HG03159 (cell line): Measurements from ENCODE around the gene HOXA9.
A peak's percentile ranks its signal among the peaks of the same experiment; 100 is the strongest.

Source experiments
- ATAC-seq: cut with Tn5 transposase; IDR thresholded peaks from one replicate; pipeline ENCODE4 v1.9.1; 2021; ENCODE audit warnings: mild to moderate bottlenecking, moderate library complexity; ENCODE audit not compliant: unreplicated experiment

Gene HOXA9

DNA sequence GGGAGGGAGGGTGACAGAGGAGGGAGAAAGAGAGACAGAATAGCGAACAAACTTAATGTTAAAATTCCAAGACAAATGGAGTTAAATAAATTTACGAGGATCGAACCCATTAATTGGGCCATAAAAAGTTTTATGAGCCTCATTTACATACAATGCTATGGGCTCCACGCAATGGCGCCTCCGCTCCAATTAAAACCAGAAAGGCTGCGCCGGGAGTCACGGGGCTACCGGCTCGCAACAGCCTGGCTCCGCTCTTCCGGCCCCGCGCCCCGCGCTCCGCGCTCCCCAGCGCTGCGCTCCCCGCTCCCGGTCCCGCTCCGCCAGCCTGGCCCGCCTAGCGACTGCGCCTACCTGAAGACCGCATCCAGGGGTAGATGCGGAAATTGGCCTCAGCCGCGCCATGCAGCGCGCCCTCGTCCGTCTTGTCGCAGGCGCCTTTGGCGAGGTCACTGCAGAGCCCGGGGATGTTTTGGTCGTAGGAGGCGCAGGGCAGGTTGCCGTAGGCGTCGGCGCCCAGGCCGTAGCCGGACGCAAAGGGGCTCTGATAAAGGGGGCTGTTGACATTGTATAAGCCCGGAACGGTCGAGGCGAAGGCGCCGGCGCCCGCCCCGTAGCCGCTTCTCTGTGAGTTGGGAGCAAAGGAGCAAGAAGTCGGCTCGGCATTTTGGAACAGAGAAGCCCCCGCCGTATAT is 9.4 kb downstream of the HOXA9 start:
- ATAC-seq, result no peak

DNA sequence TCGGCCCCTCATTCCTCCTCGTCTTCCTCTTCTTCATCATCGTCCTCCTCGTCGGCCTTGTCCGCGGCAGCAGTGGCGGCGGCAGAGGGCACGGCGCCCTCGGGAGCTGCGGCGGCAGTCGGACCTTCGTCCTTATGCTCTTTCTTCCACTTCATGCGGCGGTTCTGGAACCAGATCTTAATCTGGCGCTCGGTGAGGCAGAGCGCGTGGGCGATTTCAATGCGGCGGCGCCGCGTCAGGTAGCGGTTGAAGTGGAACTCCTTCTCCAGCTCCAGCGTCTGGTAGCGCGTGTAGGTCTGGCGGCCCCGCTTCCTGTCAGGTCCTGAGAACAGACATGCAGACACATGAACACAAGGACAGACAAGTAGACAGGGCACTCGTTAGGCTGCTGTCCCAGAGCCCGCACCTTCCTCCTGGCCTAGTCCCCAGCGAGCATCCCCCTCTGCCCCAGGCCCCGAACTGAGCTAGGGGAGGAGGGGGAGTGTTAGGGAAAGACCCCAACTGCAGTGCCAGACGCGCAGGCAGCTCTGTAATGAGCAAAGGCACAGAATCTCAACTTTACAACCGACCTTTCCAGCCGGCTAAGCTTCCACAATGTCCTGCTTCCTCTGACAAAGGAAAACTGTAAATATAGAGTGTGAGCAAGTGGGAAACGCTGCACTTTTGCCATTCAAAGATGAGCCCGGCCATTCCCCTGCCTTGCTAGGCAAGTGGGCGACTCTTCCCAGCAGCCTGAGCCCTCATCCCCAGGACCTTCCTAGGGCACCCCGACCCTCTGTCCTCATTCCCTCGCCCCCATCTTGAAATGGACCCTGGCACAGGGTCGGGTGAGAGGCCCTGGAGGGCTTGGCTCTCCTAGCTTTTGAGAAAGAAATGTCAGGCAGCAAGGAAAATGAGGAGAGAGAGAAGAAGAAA is 10.2 kb downstream of the HOXA9 start:
- ATAC-seq, result no peak

DNA sequence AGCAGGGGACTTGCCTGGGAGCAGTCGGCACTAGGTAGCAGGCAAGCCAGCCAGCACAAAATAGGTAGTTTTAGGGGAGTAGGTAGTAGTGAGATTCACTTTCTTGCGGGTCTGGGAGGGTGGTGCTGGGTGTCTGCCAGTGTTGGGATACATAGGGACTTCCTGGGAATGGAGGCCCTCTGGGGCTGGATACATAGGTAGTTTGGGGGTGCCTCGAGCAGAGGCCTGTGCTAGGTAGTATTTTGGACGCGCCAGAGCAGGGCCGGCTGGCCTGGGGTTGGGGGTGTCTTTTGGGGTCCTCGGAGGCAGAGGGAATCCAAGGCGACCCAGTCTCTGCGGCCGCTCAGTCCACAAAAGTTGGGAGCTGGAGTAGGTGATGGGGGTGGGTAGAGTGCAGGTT is 11.0 kb downstream of the HOXA9 start:
- no peak for ATAC-seq

DNA sequence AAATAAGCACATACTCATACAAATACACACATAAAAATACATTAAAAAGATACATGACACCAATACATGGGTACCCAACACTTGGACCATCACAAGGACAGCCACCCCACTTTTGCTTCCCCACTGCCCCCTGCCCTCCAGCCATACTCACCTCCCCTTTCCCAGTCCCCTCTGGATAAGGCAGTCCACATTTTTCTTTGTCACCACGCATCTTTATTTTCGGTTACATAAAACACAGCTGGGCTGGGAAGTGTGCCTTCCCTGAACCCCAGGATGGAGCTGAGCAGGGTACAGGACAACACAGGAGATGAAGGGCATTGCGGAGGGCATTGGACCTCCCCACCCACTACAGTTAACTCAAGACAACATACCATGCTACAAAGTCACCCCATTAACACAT is 11.8 kb downstream of the HOXA9 start:
- no peak for ATAC-seq

DNA sequence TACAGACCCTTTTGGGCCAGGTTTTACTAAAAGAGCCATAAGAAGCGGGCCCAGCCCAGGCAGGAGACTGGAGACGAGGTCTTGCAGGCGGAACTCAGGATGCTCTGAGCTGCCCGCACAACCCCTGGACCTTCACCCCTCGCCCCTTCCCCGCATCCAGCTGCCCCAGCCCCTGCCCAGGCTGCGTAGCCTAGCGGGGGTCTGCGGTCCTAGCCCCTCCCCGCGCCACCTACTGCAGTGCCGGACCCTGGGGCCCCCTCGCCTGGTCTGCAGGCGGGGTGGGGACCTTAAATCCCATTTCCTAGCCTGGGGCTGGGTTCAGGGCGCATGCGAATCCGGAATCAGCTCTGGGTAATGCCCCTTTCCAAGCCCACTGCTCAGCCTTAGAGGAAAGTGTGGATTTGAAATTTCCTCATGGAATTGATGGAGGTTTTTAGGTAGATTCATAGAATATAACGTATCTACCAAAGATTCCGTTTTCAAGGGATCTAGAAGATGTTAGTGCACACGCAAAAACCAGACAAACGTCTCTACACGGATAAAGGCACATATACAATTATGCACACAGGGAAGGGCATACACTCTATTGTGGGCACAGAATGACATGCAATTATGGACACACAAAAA is 12.4 kb downstream of the HOXA9 start:
- no peak for ATAC-seq

DNA sequence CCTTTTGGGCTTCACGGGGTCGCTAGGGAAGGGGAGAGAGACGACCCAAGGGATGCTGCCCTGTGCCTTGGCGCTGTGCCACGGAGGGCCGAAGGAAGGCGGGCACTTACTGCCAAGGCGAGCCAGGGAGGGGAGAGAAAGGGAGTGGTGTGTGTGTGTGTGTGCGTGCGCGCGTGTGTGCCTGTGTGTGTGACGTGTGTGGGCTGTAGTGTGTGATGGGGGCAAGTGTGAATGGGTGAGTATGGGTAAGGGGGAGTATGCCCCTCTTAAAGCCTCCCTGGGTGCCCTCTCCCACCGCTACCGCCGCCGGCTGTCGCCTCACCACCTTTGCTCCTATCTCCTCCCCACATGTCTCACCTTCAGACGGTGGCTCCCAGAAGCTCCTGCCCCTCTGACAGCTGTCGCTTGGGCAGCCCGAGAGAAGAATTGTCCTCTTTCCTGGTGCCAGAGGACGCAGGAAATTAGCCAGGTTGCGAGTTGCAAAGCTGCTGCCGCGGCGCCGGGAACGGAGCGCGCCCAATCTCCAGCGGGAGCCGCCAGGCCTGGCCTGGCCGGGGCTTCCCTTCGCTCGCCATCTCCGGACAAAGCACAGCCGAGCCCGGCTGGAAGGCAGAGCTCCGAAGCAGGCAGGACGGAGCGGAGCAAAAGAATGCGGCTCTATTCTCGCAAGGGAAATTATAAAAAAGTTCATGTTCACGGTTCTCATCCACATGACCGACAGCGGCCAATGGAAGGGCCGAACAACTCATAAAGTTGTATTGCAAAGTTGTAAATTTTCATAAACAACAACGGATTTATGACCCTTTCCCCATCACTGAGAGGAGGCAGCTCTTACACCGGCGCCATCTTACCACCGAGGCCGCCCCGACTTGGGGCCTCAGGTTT is 13.2 kb downstream of the HOXA9 start, which contains the start of gene HOXA3:
Gene HOXA3 (minus strand): TSS at position 653 of the 885 bp plus-strand sequence. CDS start 41,943 bp downstream, outside the sequence.
- no peak for ATAC-seq

DNA sequence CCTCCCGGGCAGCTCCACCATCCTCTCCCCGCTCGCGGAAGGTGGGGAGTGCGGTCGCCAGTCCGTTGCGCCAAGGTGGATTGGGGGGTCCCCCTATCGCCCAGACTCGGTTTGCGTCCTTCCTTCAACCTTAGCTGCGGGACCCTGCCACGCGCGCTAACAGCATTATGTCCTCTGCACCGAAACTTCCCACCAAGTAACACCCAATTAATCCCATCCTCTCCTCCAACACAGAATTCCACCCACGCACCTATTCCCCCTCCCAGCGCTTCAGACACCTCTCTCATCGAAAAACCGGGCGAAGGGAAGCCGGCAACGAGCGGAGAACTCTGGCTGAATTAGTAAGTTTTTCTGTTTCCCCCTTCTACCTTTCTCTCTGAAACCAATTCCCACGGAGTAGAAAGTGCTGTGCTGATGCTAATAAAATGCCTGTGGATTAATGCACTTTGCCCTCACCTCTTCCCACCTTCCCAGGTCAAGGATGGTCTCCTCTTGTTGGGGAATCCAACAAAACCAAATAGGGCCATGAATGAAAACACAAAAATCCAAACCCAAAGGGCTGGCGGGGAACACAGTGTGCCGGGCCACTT is 13.9 kb downstream of the HOXA9 start:
- ATAC-seq, result no peak

DNA sequence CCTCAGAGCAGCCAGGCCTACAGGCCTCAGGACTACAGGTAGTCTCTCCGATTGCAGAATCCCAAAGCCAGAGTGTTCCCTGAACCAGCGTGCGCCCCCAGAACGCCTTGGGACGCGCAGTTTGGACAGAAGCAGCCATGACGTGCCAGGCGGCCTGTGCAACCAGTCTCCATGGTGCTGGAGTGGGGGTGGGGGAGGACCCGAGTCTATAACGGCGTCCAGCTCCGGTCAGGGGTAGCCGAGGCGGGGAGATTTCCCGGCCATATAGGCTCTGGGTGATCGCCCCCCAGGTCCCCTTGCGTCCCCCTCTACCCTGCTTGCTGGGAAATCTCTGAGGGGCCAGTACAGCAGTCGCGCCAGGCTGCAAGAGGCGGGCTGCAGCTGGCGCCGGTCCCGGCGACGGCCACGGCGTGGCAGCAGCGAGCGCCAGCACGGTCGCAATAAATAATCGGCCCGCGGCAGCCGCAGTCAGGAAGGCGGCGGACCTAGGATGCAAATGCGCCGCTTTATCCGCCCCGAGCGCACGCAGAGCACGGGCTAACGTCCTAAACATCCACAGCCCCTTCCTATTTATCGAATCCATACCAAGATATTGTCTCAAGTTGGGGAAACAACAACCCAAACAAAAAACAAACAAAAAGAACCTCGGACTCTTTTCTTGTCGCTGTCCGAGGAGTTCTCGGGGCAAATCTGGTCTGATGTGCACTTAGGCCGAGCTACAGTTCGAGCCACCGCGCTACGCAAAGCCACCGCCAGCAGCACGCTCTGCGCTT is 14.6 kb downstream of the HOXA9 start:
- ATAC-seq, result peak; percentile 78

DNA sequence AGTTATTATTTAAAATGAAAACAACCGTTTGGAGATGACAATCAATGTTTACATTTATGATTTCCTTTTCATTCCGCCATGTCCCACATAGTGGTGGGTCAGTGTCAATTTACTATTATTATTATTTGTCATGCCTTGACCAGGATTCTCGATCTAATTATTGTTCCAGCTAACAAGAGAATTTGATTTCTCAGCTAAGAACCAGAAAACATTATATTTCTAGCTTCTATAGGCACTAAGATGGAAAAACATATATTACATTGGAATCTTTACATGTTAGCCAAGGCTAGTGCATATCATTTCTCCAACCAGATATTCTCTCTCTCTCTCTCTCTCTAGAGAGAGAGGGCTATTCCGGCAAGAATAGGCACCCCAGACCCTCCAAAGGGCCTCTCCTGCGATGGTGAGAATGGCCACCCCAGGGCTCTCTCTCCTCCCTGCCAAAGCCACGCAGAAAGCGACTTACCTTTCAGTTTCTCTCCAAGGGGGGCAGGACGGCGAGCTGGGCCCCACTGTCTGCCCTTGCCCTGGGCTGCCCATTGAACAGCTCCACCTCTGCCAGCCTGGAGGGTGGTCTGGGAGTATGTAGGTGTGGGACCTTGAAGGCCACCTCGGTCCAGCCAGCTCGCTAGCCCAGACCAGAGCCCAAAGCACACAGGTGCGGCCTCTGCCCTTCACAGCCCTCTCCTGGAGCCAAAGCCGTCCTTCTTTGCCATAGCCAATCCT is 15.3 kb downstream of the HOXA9 start:
- ATAC-seq, result no peak

DNA sequence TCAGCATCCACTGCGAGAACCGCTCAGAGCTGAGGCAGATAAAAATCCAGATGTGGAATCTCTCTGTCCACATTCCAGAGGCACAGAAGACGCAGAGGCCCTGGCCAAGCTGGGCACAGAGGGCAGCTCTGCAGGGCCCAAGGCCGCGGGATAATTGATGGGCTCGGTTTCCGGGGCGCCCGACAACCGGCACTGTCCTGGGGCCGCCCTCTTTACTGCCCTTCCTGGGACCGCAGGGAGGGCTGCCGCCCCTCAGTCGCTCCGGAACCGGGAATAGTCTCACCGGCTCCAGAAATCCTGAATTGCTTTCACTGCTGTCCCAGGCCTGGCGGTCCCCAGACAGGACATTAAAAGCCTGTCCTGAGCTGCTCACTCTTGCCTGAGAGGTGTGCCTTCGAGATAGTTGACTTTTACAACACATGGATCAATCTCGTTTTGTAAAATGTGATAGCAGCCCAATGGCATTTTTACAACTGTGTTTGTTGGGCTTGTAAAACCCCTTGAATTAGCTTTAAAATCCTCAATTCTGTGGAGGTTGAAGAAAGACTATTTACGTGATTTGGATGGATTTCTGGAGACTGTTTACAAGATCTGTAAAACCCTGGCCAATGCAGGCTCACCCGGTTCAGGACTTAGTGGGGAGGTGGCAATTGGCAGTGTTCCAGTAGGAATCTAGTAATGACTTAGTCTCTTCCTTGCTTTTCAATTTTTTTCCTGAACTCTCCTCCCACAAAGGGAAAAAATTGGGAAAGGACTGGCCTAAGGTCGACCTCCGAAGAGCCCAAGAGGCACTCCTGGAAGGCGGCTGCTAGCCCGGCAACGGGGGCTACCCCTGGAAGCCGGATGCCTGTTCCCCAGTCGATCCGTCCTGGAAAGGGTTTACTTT is 16.3 kb downstream of the HOXA9 start:
- no peak for ATAC-seq

DNA sequence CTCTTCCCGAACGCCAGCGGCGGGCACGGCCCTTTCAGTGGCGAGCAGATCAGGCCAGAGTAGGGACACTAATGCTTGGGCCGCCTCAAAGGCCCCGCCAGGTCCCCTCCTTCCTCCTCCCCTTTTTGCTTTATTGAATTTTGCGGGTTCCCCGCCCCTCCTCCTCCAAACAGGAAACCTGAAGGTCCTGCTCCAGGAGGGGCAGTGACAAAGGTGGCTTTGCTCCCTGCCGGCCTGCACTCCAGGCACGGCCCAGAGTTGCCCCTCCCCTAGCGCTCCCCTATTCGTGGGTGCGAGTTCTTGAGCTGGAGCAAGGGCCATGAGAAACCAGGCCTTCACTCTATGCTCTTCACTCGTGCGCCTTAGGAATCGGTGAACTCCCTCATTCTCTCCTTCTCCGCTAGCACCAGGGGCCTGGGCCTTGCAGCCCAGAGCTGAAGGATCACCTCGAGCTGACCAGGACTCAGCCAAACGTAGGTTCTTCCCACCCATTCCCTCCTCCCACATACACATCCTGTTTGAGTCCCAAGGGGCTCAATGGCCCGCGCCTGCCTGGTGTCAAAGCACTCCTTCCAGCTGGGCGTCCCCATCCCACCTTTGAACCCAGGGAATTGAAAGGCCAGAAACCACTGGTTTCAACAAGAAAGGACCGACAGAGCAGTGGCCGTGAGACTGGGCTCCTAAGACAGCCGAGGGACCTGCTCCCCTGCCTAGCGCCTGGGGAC is 17.1 kb downstream of the HOXA9 start:
- no peak for ATAC-seq

DNA sequence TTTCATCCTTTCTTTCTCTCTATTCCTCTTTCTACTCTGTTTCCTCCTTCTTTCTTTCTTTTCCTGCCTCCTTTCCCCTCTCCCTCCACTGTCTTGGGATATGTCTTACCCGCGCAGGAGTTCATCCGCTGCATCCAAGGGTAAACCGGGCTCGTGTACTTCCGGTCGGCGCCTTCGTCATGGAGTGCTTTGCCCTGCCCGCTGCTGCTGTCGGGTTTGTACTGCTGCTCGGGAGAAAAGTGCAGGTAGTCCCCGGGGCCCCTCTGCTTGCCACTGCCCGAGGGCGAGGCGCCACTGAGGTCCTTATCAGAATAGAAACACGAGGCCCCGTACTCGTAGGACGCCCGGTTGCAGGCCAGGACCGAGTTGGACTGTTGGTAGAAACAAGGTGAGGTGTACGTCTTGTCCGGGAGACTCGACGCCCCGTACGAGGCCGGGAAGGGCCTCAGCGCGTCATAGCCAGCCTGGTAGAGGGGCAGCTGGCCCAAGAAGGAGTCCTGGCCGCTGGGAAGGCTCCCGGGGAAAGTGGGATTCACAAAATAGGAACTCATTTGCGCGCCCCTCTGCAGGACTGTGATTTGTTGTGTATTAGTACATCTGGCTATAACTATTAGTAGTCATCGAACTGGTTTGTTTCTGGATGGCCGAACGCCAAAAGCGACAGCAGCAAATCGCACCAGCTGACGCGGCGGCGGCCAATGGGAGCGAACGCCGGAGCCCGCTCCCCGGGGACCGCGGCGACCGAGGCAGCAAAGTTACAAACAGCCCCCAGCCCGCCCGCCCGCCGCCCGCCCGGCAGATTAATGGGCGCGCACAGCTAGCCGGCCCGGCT is 17.9 kb downstream of the HOXA9 start, which contains the start of gene HOXA6:
Gene HOXA6 (minus strand): TSS at position 576 of the 832 bp plus-strand sequence. CDS start 25 bp downstream, at position 551.
- ATAC-seq, result no peak

DNA sequence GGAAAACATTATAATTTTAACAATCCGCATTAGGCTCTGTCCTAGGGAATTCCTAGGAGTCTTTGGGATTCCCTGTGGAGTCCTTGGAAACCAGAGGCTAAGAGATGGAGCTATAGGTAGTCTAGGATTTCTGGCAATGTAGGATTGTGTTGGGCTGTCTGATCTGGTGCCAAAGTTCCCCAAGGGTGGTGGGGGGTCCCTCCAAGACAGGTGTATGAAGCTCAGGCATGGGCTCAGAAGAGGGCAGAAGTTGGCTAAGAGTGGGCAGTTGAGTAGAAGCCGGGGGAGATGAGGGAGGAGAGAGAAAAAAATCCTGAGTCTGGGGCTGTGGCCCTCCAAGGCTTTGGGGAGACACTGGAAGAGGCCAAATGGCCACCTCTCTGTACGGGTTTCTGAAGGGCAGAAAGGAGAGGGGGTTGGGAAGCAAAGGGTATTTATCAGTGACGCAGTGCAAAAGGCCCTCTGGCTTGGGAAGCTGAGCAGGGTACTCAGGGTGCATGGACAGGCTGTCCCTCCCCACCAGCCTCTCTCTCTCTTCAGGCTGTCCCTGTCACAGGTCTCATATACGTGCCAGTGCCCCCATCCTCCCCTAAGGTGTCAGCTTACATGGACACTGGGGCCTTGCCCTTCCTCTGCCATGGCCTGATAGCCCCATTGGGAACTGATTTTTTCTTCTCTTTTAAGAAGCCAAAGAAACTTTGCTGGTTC is 18.7 kb downstream of the HOXA9 start:
- ATAC-seq, result no peak

DNA sequence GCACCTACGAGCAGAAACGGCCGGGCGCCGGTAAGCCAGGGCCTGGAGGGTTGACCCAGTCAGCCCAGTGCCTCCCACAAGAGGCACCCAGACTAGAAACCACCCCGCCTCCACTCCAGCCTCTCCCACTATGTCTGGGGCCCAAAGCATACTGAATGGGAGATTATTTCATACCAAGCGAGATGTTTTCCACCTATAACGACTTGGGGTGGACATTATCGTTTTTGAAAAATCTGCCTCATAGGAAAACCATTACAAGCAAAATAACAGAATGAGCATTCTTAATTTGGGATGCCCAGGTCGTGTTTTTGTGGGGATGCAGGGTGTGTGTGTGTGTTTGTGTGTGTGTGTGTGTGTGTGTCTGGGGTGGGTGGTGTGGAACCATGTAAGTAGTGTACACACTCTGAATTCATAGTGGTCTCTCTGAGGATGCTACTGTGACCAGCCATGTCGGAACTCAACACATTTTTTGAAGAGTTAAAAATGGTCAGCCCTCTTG is 19.4 kb downstream of the HOXA9 start:
- no peak for ATAC-seq

DNA sequence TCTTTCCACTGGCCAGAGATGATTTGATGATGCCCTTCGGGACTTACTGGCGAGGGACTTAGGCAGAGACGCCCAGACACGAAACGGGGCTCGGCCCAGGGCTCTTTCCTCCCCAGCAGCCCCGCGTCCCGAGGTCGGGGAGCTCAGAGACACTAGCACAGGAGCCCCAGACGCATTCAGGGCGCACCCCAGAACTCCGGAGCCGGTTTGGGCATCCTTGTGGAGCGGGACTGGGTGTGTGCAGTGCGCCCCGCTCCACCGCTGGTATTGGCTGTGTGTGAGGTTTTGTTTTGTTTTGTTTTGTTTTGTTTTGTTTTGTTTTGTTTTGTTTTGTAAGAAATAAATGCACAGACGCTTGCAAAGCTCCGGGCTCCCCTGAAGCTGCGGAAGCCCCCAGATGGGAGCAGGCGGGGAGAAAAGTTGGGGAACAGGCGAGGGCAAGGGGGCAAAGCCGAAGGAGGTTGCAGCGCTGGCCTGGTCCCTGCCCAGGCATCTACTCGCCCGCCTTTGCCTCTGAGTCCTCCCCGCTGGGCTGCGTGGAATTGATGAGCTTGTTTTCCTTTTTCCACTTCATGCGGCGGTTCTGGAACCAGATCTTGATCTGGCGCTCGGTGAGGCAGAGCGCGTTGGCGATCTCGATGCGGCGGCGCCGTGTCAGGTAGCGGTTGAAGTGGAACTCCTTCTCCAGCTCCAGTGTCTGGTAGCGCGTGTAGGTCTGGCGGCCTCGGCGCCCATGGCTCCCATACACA is 20.0 kb downstream of the HOXA9 start:
- no peak for ATAC-seq
